ENCODE data around the gene THBS4. TPM values are rescaled to one million over a fixed set of nuclear protein-coding genes. Genes with fewer than 3 reads are reported as not detected.

THBS4 gene
- total RNA-seq, 2 donors from 2014 or later, result 13.6 to 50.5 TPM

GRCh38 chr5:80002677-80003076 is 32.5 kb upstream of the THBS4 start:
- Mint-ChIP-seq H3K27ac (peak overlapping the region; percentile 19), H3K9me3 (no peaks in the 10 kb centered on the region), H3K4me3 (no peak overlapping the region), H3K4me1 (peaks cover 10% of the 10 kb centered on the region), H3K27me3 (ENCODE audit: insufficient read depth) (no peaks in the 10 kb centered on the region), H3K36me3 (ENCODE audit: low read depth) (no peaks in the 10 kb centered on the region)
- no peaks in the 10 kb centered on the region for H3K9me3 ChIP-seq (ENCODE audit: control insufficient read depth, low read length)
- no peak overlapping the region for H3K9ac ChIP-seq (ENCODE audit: extremely low read depth, low read length, poor library complexity, severe bottlenecking)
- no peaks in the 10 kb centered on the region for H3K27me3 ChIP-seq (ENCODE audit: control insufficient read depth, insufficient read depth, low read length, poor library complexity, severe bottlenecking)
- TF ChIP-seq CTCF (conservative IDR thresholded peaks at IDR 0.05), result no peak
- no peak overlapping the region for H3K27ac ChIP-seq (ENCODE audit: low read depth, low read length)
- no peaks in the 10 kb centered on the region for H3K36me3 ChIP-seq (ENCODE audit: control insufficient read depth, insufficient read depth, low read length)
- H3K4me1 ChIP-seq (ENCODE audit: control insufficient read depth, insufficient read depth, low read length), result no peaks in the 10 kb centered on the region
- no peak overlapping the region for H3K4me3 ChIP-seq (ENCODE audit: low read length)
- 86% methylated on average over 1 of the region's 1 CpG; no CpG with 5 or more reads in 1 of the 2 experiments for WGBS, 2 experiments (ENCODE audit: insufficient coverage in 1 of 2, insufficient read length in 1 of 2)
- no peak for DNase-seq

DNA sequence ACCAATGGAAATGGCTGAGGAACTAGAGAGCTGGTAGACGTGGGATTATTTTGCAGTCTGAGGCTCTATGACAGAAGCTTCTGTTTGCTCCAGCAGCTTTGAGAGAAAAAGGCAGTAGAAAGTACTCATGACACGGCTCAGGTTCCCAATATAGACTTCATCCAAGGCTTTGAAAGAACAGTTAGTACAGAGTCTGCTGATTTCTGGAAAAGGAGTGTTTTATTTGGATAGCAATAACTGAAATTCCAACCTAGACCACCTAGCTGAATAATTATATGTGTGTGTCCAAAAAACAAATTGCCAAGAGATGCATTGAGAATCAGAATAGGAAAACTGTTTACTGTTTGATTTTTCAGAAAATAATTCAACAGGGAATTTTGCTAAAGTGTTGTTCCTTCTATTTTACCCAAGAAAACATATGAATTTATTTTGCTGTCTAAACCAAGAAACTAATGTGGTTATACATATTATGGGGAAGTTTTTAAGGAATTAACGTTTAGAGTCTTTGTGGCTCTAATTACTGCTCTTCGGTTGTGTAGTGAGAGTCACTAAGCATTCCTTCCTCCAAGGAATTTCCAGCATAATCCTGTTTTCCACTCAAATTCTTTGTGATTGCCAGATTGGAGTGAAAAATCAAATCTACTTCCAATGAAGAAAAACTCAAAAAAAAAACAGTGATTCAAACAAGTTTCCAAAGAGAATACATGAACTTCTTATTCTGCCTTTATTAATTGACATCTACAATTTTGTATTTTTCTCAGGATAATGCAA is 26.0 kb upstream of the THBS4 start:
- H3K27ac Mint-ChIP-seq, result no peak overlapping the region
- H3K9me3 Mint-ChIP-seq, result no peaks in the 10 kb centered on the region
- 87 to 92% methylated on average over 3 to 4 of the region's 4 CpGs for WGBS, 2 experiments (ENCODE audit: insufficient coverage in 1 of 2, insufficient read length in 1 of 2)
- DNase-seq, result no peak
- Histone ChIP-seq H3K9me3 (ENCODE audit: control insufficient read depth, low read length) (no peaks in the 10 kb centered on the region), H3K9ac (ENCODE audit: extremely low read depth, low read length, poor library complexity, severe bottlenecking) (no peak overlapping the region), H3K27ac (ENCODE audit: low read depth, low read length) (no peak overlapping the region), H3K4me3 (ENCODE audit: low read length) (no peak overlapping the region), H3K27me3 (ENCODE audit: control insufficient read depth, insufficient read depth, low read length, poor library complexity, severe bottlenecking) (no peaks in the 10 kb centered on the region), H3K36me3 (ENCODE audit: control insufficient read depth, insufficient read depth, low read length) (no peaks in the 10 kb centered on the region), H3K4me1 (ENCODE audit: control insufficient read depth, insufficient read depth, low read length) (no peaks in the 10 kb centered on the region)
- H3K36me3 Mint-ChIP-seq (ENCODE audit: low read depth), result no peaks in the 10 kb centered on the region
- no peak overlapping the region for H3K4me3 Mint-ChIP-seq
- no peaks in the 10 kb centered on the region for H3K27me3 Mint-ChIP-seq (ENCODE audit: insufficient read depth)
- no peak for TF ChIP-seq CTCF (conservative IDR thresholded peaks at IDR 0.05)
- peaks cover 3% of the 10 kb centered on the region for H3K4me1 Mint-ChIP-seq

DNA sequence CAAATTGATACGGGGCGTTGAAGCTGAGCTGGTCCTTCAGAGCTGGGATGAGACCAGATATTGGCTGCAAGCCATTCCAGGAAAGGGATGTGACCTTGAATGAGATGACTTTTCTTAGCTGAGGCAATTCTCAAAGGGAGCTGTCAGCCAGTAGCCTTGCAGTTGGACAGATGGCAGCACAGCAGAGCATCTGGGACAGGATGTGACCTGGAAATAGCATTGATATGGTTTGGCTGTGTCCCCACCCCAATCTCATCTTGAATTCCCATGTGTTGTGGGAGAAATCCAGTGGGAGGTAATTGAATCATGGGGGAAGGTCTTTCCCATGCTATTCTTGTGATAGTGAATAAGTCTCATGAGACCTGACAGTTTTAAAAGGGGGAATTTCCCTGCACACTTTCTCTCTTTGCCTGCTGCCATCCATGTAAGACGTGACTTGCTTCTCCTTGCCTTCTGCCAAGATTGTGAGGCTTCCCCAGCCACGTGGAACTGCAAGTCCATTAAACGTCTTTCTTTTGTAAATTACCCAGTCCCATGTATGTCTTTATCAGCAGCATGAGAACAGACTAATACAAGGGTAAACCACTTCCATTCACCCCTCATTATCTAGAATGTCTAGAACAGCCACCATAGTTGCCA is 24.3 kb upstream of the THBS4 start:
- Histone ChIP-seq H3K27me3 (ENCODE audit: control insufficient read depth, insufficient read depth, low read length, poor library complexity, severe bottlenecking) (no peaks in the 10 kb centered on the region), H3K4me3 (ENCODE audit: low read length) (no peak overlapping the region), H3K36me3 (ENCODE audit: control insufficient read depth, insufficient read depth, low read length) (no peaks in the 10 kb centered on the region), H3K9me3 (ENCODE audit: control insufficient read depth, low read length) (no peaks in the 10 kb centered on the region), H3K9ac (ENCODE audit: extremely low read depth, low read length, poor library complexity, severe bottlenecking) (no peak overlapping the region), H3K4me1 (ENCODE audit: control insufficient read depth, insufficient read depth, low read length) (no peaks in the 10 kb centered on the region), H3K27ac (ENCODE audit: low read depth, low read length) (no peak overlapping the region)
- Mint-ChIP-seq H3K4me1 (peaks cover 3% of the 10 kb centered on the region), H3K27me3 (ENCODE audit: insufficient read depth) (no peaks in the 10 kb centered on the region), H3K9me3 (no peaks in the 10 kb centered on the region), H3K36me3 (ENCODE audit: low read depth) (no peaks in the 10 kb centered on the region), H3K4me3 (no peak overlapping the region), H3K27ac (no peak overlapping the region)
- 85 to 86% methylated on average over 4 to 5 of the region's 5 CpGs for WGBS, 2 experiments (ENCODE audit: insufficient coverage in 1 of 2, insufficient read length in 1 of 2)
- TF ChIP-seq CTCF (conservative IDR thresholded peaks at IDR 0.05), result no peak
- no peak for DNase-seq

Measured in endodermal cell (in vitro differentiated cells).